ENCODE measurements around the gene ARHGEF37.

Gene ARHGEF37

DNA sequence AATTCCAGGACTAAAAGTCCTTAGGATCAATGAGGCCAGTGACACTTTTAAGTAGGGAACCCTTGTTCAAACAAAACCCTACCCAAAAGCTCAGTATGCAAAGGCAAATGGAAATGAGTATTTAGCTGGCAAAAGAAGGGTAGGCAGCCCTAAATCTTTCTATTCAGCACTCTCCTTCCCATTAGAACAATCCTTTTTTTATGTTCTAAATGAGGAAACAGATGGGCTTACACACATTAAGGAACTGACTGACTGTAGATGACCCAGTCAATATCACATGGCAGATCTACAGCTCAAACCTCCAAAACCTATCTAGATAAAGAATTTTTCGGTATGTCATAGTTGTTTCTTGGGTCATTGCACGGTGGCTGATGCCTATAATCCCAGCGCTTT, 37.3 kb upstream of the ARHGEF37 start:
- TF ChIP-seq, protein P1, sequence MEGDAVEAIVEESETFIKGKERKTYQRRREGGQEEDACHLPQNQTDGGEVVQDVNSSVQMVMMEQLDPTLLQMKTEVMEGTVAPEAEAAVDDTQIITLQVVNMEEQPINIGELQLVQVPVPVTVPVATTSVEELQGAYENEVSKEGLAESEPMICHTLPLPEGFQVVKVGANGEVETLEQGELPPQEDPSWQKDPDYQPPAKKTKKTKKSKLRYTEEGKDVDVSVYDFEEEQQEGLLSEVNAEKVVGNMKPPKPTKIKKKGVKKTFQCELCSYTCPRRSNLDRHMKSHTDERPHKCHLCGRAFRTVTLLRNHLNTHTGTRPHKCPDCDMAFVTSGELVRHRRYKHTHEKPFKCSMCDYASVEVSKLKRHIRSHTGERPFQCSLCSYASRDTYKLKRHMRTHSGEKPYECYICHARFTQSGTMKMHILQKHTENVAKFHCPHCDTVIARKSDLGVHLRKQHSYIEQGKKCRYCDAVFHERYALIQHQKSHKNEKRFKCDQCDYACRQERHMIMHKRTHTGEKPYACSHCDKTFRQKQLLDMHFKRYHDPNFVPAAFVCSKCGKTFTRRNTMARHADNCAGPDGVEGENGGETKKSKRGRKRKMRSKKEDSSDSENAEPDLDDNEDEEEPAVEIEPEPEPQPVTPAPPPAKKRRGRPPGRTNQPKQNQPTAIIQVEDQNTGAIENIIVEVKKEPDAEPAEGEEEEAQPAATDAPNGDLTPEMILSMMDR (IDR thresholded peaks at IDR 0.05; ENCODE audit: extremely low read depth, insufficient read depth, missing control alignments), result no peak
- in situ Hi-C loops (cut with MboI; ENCODE audit: low pct_unique_long_range_greater_than_20kb, low sequenced_read_pairs, unreplicated experiment), result no loop called here
- no peak for DNase-seq (ENCODE audit: low spot score)

DNA sequence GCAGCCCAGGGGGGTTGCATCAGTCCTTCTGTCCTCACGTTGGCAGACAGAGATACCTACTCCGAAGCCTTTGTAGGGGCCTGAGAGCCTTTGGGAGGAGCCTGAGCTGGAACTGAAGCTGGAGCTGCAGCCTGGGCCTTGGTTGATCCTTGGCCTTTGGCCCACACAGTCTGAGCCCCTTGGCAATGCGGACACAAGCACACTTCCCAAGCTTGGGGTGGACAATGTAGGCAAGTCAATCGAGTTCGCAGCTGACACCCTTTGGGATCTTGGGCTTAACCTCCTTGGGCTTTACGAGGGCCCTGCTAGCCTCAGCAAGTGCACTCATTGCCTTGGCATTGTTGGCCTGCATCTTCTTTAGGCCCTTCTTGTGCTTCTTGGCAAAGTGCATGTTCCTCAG, 36.0 kb upstream of the ARHGEF37 start:
- no peak for DNase-seq (ENCODE audit: low spot score)
- in situ Hi-C loops (cut with MboI; ENCODE audit: low pct_unique_long_range_greater_than_20kb, low sequenced_read_pairs, unreplicated experiment), result no loop called here
- TF ChIP-seq, protein P1 (IDR thresholded peaks at IDR 0.05; ENCODE audit: extremely low read depth, insufficient read depth, missing control alignments), result no peak

DNA sequence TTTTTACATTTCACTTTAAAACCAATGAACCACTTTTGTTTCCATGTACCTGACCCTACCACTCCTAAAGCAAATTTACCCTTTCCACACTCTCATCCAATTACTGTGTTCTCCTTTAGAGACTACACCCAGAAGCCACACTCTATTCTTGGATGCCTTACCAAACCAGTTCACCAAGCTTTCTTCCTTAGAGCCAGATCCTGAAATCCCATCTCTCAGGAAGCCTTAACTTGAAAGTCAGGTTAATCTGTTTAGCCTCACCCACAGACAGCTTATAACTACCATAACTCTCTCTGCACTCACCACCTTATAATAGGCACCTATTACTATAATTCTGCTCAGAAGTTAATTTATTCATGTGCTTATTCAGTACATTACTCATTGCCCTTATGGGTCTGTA, 34.3 kb upstream of the ARHGEF37 start:
- no peak for DNase-seq (ENCODE audit: low spot score)
- TF ChIP-seq, protein P1 (IDR thresholded peaks at IDR 0.05; ENCODE audit: extremely low read depth, insufficient read depth, missing control alignments), result no peak
- in situ Hi-C loops (cut with MboI; ENCODE audit: low pct_unique_long_range_greater_than_20kb, low sequenced_read_pairs, unreplicated experiment), result no loop called here

DNA sequence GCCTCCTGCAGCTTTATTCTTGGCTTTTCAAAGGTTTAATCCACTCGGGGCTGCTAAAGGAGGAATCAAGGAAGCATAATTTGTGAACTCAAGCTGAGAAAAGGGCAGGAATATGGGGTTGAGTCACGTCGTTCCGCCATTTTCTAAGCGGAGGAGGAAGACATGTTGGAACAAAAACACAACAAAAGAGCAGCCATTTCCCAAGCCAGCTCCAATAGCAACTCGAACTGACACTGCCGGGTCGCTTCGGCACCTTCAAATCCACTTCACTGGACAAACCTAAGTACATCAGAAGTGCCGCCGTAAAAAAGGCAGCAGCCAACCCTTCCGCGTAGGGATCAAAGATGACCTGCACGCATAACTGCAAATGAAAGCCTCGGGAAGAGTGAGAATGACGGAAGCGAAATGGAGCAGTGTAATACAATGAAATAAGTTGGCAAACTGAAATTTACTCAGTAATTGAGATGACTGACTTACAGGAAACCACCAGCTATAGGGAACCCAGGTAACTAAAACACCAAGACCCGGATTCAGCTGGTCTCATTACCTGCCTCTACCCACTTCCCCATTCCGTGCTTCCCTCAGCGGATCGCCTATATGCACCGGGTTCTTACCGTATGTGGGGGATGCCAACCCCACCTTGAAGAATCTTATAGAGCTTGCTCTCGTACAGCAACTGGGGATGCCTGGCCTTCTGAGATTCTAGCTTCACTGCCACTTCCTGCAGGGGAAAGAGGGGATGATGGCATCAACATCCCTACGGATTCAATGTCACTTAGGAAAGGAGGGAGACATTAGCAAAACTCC, 31.6 kb upstream of the ARHGEF37 start:
- DNase-seq (ENCODE audit: low spot score), result peak; percentile 49
- TF ChIP-seq, protein P1 (IDR thresholded peaks at IDR 0.05; ENCODE audit: extremely low read depth, insufficient read depth, missing control alignments), result no peak
- in situ Hi-C loops (cut with MboI; ENCODE audit: low pct_unique_long_range_greater_than_20kb, low sequenced_read_pairs, unreplicated experiment), result no loop called here

GRCh38 chr5:149550268-149550583, 31.1 kb upstream of the ARHGEF37 start:
- TF ChIP-seq, protein P1 (IDR thresholded peaks at IDR 0.05; ENCODE audit: extremely low read depth, insufficient read depth, missing control alignments), result no peak
- in situ Hi-C loops (cut with MboI; ENCODE audit: low pct_unique_long_range_greater_than_20kb, low sequenced_read_pairs, unreplicated experiment), result no loop called here
- no peak for DNase-seq (ENCODE audit: low spot score)

DNA sequence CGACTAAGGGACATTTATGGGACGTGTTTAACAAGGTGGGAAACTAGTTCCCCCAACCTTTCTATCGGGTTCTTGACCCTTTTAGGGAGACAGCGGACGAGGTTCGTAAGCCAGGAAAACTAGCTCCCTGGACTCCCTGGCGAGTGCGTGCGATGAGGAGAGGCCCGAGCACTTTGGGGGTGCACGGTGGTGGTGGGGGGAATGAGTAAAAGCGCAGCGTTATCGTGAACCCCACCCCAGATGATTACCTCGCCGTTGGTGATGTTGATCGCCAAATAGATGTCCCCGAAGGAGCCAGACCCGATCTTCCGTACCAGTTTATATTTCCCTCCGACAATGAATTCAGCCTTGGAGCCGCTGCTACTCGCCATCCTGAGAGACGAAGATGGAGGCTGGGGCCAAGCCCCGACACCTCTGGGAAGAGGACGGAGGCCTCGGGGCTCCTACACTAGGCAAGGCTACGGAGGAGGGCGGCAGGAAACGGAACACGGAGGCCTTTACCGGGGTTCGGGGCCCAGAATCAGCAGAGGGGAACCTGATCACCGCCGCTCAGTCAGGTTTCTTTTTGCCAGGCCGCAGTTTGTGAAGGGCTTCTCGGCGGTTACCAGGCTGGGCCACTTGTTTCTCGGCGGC, 30.6 kb upstream of the ARHGEF37 start:
- no peak for DNase-seq (ENCODE audit: low spot score)
- in situ Hi-C loops (cut with MboI; ENCODE audit: low pct_unique_long_range_greater_than_20kb, low sequenced_read_pairs, unreplicated experiment), result no loop called here
- TF ChIP-seq, protein P1 (IDR thresholded peaks at IDR 0.05; ENCODE audit: extremely low read depth, insufficient read depth, missing control alignments), result no peak
